ENCODE measurements around the gene ADAM12. TPM values are rescaled to one million over a fixed set of nuclear protein-coding genes. Genes with fewer than 3 reads are reported as not detected.

The ADAM12 gene
- total and polyA plus RNA-seq, 2 donors (not counting 3 experiments of a cell fraction or from before 2014, with no cell fraction given) = 0.22 to 0.33 TPM

- Histone ChIP-seq H3K4me1 (ENCODE audit: control insufficient read depth, extremely low read depth, insufficient read depth, low read length) (no peaks in the 10 kb centered on the region), H3K27ac (ENCODE audit: insufficient read depth, low read depth, low read length) (no peak overlapping the region), H4K20me1 (replicated peaks; ENCODE audit: control insufficient read depth, extremely low read depth, insufficient read depth, low read length) (no peaks in the 10 kb centered on the region), H3K9me3 (replicated peaks; ENCODE audit: control insufficient read depth, insufficient read depth, low read length) (no peaks in the 10 kb centered on the region), H2AFZ (ENCODE audit: low read depth, low read length) (no peak overlapping the region), H3K27me3 (ENCODE audit: control insufficient read depth in 2 of 2, insufficient read depth in 2 of 2, low read length in 2 of 2) (no peaks in the 10 kb centered on the region), H3K9ac (replicated peaks; ENCODE audit: extremely low read depth, insufficient read depth, low read length) (no peak overlapping the region), H3K9me1 (replicated peaks; ENCODE audit: control insufficient read depth, extremely low read depth, insufficient read depth, low read length) (no peaks in the 10 kb centered on the region), H3K36me3 (ENCODE audit: control insufficient read depth in 2 of 2, extremely low read depth in 1 of 2, insufficient read depth in 2 of 2, low read length in 2 of 2) (no peaks in the 10 kb centered on the region), H3K79me2 (ENCODE audit: control insufficient read depth, insufficient read depth, low read length) (no peaks in the 10 kb centered on the region), H3K4me3 (replicated peaks in 1 of 3; ENCODE audit: insufficient read depth in 1 of 3, low read depth in 1 of 3, low read length in 3 of 3) (no peak overlapping the region), H3K4me2 (ENCODE audit: insufficient read depth, low read length) (no peak overlapping the region)
- DNase-seq (ENCODE audit: low read depth, low spot score) (no peak), FAIRE-seq (no peak)
- BruUV-seq (replicated peaks) = no TSS peak
- dilution Hi-C loops (cut with MboI; ENCODE audit: extremely low pct_ligation_motif_present, low sequenced_read_pairs) = no loop called here
- ChIA-PET CTCF (no interaction called here), POLR2A (no interaction called here)
- TF ChIP-seq MYC (IDR thresholded peaks at IDR 0.05; ENCODE audit: low read depth, low read length) = no peak
- intact Hi-C loops (cut with micrococcal nuclease) = no loop called here
These were observed 172.3 kb downstream of the ADAM12 start for GRCh38 chr10:126215746-126216631.

DNA sequence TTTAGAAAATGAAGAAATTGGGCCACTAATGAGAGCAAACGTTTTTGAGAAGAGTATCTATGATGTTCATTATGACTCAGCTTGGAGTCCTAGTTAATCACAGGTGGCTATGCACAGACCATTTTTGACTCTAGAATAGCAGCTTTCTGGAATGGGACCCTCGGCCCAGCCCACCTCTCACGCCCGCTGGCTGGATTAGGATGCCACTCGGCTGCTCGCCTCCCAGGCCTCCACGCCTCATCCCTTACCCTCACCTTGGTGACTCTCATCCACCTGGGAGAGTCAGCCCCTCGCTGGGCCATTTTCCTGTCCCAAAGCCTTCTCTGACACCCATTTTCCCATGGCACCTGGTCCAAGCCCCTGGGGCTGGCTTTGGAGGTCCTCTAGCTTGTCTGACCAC, 173.6 kb downstream of the ADAM12 start:
- Histone ChIP-seq H3K27me3 (ENCODE audit: control insufficient read depth in 2 of 2, insufficient read depth in 2 of 2, low read length in 2 of 2) (no peaks in the 10 kb centered on the region), H3K36me3 (ENCODE audit: control insufficient read depth in 2 of 2, extremely low read depth in 1 of 2, insufficient read depth in 2 of 2, low read length in 2 of 2) (no peaks in the 10 kb centered on the region), H3K9me3 (replicated peaks; ENCODE audit: control insufficient read depth, insufficient read depth, low read length) (no peaks in the 10 kb centered on the region), H3K4me2 (ENCODE audit: insufficient read depth, low read length) (no peak overlapping the region), H3K9ac (replicated peaks; ENCODE audit: extremely low read depth, insufficient read depth, low read length) (no peak overlapping the region), H4K20me1 (replicated peaks; ENCODE audit: control insufficient read depth, extremely low read depth, insufficient read depth, low read length) (no peaks in the 10 kb centered on the region), H3K4me1 (ENCODE audit: control insufficient read depth, extremely low read depth, insufficient read depth, low read length) (no peaks in the 10 kb centered on the region), H2AFZ (ENCODE audit: low read depth, low read length) (no peak overlapping the region), H3K4me3 (replicated peaks in 1 of 3; ENCODE audit: insufficient read depth in 1 of 3, low read depth in 1 of 3, low read length in 3 of 3) (no peak overlapping the region), H3K27ac (ENCODE audit: insufficient read depth, low read depth, low read length) (no peak overlapping the region), H3K9me1 (replicated peaks; ENCODE audit: control insufficient read depth, extremely low read depth, insufficient read depth, low read length) (no peaks in the 10 kb centered on the region), H3K79me2 (ENCODE audit: control insufficient read depth, insufficient read depth, low read length) (no peaks in the 10 kb centered on the region)
- no peak for DNase-seq (ENCODE audit: low read depth, low spot score)
- dilution Hi-C loops (cut with MboI; ENCODE audit: extremely low pct_ligation_motif_present, low sequenced_read_pairs) (no loop called here), intact Hi-C loops (cut with micrococcal nuclease) (no loop called here)
- ChIA-PET CTCF (no interaction called here), POLR2A (no interaction called here)
- TF ChIP-seq CTCF (IDR thresholded peaks at IDR 0.05; ENCODE audit: extremely low read depth in 1 of 2, insufficient read depth in 1 of 2, low read depth in 1 of 2, low read length in 2 of 2) (no peak), POLR2A (IDR thresholded peaks at IDR 0.05; ENCODE audit: low read depth, low read length) (no peak), POLR2AphosphoS5 (IDR thresholded peaks at IDR 0.05; ENCODE audit: insufficient read depth, low read depth, low read length) (no peak), GATA2 (IDR thresholded peaks at IDR 0.05; ENCODE audit: insufficient read depth, insufficient read length, low read depth, low read length) (no peak), MYC (IDR thresholded peaks at IDR 0.05; ENCODE audit: low read depth, low read length) (no peak), JUN (IDR thresholded peaks at IDR 0.05; ENCODE audit: borderline replicate concordance, insufficient read depth, insufficient read length, low read depth) (no peak), FOS (IDR thresholded peaks at IDR 0.05; ENCODE audit: borderline replicate concordance, insufficient read depth, low read length) (no peak), EZH2 (IDR thresholded peaks at IDR 0.05; ENCODE audit: borderline replicate concordance, low read depth, low read length, severe bottlenecking) (no peak)
- TF ChIP-seq, protein P1, sequence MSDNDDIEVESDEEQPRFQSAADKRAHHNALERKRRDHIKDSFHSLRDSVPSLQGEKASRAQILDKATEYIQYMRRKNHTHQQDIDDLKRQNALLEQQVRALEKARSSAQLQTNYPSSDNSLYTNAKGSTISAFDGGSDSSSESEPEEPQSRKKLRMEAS (IDR thresholded peaks at IDR 0.05; ENCODE audit: insufficient read depth, insufficient read length) = no peak
- no TSS peak for BruUV-seq (replicated peaks)
- FAIRE-seq = no peak
